ENCODE results near the gene OPCML.

OPCML gene

GRCh38 chr11:132367293-132367692 is 1165.0 kb downstream of the OPCML start:
- no peak for DNase-seq

GRCh38 chr11:132365650-132366049 is 1166.7 kb downstream of the OPCML start:
- DNase-seq: no peak
